PC-9 (cell line): Measurements from ENCODE around the gene SLC22A23. TPM values are rescaled to one million over a fixed set of nuclear protein-coding genes. Genes with fewer than 3 reads are reported as not detected.

ENCODE experiments used
- BruUV-seq: library from RNA; stranded (reverse); fragments of 400-500 nt; replicated peaks from 2 replicates; lab custom pipeline; 2021; lab: Mats Ljungman, UMichigan
- CTCF ChIA-PET: fragments of 300-600 bp; sonication (Branson Sonifier 250); formaldehyde crosslinking; loops from one replicate; lab custom pipeline; 2022; ENCODE audit warnings: antibody characterized with exemption; lab: Charles Lee
- POLR2A ChIA-PET: fragments of 300-600 bp; sonication (Branson Sonifier 250); formaldehyde crosslinking; loops from one replicate; lab custom pipeline; 2022; ENCODE audit warnings: antibody characterized with exemption; ENCODE audit not compliant: unreplicated experiment; lab: Charles Lee
- DNase-seq, 2 experiments: peaks; one replicate each; pipeline versions ENCODE4 v3.0.0 to v3.0.0-alpha.2; 2015 to 2022; ENCODE audit warnings: mixed read lengths in 1 of 2
- H2AFZ ChIP-seq: fragments of 200-600 bp; sonication (generic); 2 replicates; pipeline ENCODE4 v1.8.1; 2017; ENCODE audit warnings: antibody characterized with exemption
- H3F3A ChIP-seq: fragments of 200-600 bp; sonication (generic); 2 replicates; pipeline ENCODE4 v1.8.1; 2017; ENCODE audit warnings: antibody characterized with exemption, mild to moderate bottlenecking, low read depth; ENCODE audit not compliant: insufficient read depth
- H3K27ac ChIP-seq: fragments of 200-600 bp; sonication (generic); 2 replicates; pipeline ENCODE4 v1.6.1; 2016; ENCODE audit warnings: mixed run types
- H3K27me3 ChIP-seq: fragments of 200-600 bp; sonication (generic); 2 replicates; pipeline ENCODE4 v1.6.1; 2016; ENCODE audit warnings: low read depth, mixed run types; ENCODE audit not compliant: insufficient read depth
- H3K36me3 ChIP-seq: fragments of 200-600 bp; sonication (generic); 2 replicates; pipeline ENCODE4 v1.6.1; 2016; ENCODE audit warnings: low read depth, mixed run types
- H3K4me1 ChIP-seq: fragments of 200-600 bp; sonication (generic); replicated peaks from 2 replicates; pipeline ENCODE4 v1.6.1; 2016; ENCODE audit warnings: mixed run types; ENCODE audit not compliant: insufficient read depth
- H3K4me2 ChIP-seq: fragments of 200-600 bp; sonication (generic); 2 replicates; pipeline ENCODE4 v1.6.1; 2017; ENCODE audit warnings: mixed run types
- H3K4me3 ChIP-seq: fragments of 200-600 bp; sonication (generic); 2 replicates; pipeline ENCODE4 v1.6.1; 2016; ENCODE audit warnings: mixed run types
- H3K79me2 ChIP-seq: fragments of 200-600 bp; sonication (generic); 2 replicates; pipeline ENCODE4 v1.6.1; 2017; ENCODE audit warnings: low read depth, mixed run types
- H3K9me2 ChIP-seq: fragments of 200-600 bp; sonication (generic); 2 replicates; pipeline ENCODE4 v1.8.1; 2017; ENCODE audit warnings: mild to moderate bottlenecking; ENCODE audit not compliant: insufficient read depth
- H3K9me3 ChIP-seq: fragments of 200-600 bp; sonication (generic); 2 replicates; pipeline ENCODE4 v1.8.1; 2016; ENCODE audit warnings: low read depth; ENCODE audit not compliant: insufficient read depth
- H4K20me1 ChIP-seq: fragments of 200-600 bp; sonication (generic); 2 replicates; pipeline ENCODE4 v1.8.1; 2017; ENCODE audit not compliant: insufficient read depth
- EZH2 ChIP-seq: fragments of 200-600 bp; sonication (generic); IDR thresholded peaks from 2 replicates; pipeline ENCODE4 v1.8.0; 2017; ENCODE audit warnings: antibody characterized with exemption, low read depth
- intact Hi-C: fragments of 100-400 bp; cut with micrococcal nuclease; formaldehyde crosslinking; loops from one replicate; pipeline ENCODE4 v1.10.0; 2022; ENCODE audit not compliant: unreplicated experiment
- total RNA-seq: library from RNA; stranded (reverse); gene quantifications from 2 replicates; pipeline ENCODE4 v1.2.3, GENCODE V29; 2021
- TF ChIP-seq, protein P1 (sequence below): fragments of 200-600 bp; sonication (generic); conservative IDR thresholded peaks from 2 replicates; pipeline ENCODE4 v1.6.1; 2017; ENCODE audit warnings: mixed run types, antibody characterized with exemption, mild to moderate bottlenecking, moderate library complexity

SLC22A23 gene
- total RNA-seq, 1 experiment from 2014 or later, result 13.5 TPM

DNA sequence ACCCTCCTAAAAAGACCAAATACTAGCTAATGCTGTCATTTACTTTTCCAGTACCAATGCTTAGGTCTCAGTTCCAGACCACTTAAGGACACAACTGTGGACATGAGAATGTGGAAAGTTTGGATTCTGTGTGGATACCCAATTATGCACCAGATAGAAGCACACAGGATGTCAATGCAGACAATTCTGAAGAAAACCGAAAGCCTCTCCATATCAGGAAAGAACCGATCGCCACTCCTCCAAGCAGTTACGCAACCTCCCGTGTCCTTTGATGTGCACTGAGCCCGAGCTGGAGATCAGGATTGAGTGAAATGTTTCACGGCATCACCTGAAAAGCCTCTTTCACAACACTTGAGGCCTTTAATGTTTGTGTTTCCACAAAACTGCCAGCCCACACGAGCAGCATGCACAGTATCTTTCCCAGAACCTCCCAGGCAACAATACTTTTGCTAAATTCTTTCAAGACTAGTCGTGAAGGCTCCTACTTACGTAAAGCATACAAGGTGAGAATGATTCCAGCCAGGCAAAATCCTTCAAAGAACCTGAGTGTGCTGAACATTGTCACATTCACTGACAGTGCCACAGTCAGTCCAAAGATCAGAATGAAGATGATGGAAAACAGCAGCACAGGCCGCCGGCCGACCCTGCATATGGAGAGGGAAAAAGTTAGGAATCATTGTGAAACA, 47.0 kb downstream of the SLC22A23 start:
- TF ChIP-seq EZH2, result no peak
- TF ChIP-seq, protein P1, sequence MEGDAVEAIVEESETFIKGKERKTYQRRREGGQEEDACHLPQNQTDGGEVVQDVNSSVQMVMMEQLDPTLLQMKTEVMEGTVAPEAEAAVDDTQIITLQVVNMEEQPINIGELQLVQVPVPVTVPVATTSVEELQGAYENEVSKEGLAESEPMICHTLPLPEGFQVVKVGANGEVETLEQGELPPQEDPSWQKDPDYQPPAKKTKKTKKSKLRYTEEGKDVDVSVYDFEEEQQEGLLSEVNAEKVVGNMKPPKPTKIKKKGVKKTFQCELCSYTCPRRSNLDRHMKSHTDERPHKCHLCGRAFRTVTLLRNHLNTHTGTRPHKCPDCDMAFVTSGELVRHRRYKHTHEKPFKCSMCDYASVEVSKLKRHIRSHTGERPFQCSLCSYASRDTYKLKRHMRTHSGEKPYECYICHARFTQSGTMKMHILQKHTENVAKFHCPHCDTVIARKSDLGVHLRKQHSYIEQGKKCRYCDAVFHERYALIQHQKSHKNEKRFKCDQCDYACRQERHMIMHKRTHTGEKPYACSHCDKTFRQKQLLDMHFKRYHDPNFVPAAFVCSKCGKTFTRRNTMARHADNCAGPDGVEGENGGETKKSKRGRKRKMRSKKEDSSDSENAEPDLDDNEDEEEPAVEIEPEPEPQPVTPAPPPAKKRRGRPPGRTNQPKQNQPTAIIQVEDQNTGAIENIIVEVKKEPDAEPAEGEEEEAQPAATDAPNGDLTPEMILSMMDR, result no peak
- H3K4me3 ChIP-seq, result no peak overlapping the region
- H3K79me2 ChIP-seq, result peaks cover 3% of the 10 kb centered on the region; the same call in 1 of the 2 replicates
- no peak overlapping the region for H3K27ac ChIP-seq
- no peak overlapping the region for H2AFZ ChIP-seq
- no TSS peak for BruUV-seq
- no peaks in the 10 kb centered on the region for H3K36me3 ChIP-seq
- peaks cover 13% of the 10 kb centered on the region; the same call in 1 of the 2 replicates for H3F3A ChIP-seq
- peaks cover 40% of the 10 kb centered on the region for H3K4me1 ChIP-seq
- H3K9me3 ChIP-seq, result no peaks in the 10 kb centered on the region
- DNase-seq, result no peak
- H4K20me1 ChIP-seq, result no peaks in the 10 kb centered on the region
- H3K4me2 ChIP-seq, result no peak overlapping the region
- H3K9me2 ChIP-seq, result no peaks in the 10 kb centered on the region
- ChIA-PET CTCF (interaction anchor here (0.5 to 1.2 kb wide), 2 partner anchors 33 to 48 kb away, joined by 3 to 5 read pairs; no protein-coding TSS in a partner anchor), POLR2A (no interaction called here)
- no peaks in the 10 kb centered on the region for H3K27me3 ChIP-seq
- intact Hi-C loops, result loop anchor here (5.0 kb wide), 1 partner anchor 102 kb away; no protein-coding TSS in a partner anchor

DNA sequence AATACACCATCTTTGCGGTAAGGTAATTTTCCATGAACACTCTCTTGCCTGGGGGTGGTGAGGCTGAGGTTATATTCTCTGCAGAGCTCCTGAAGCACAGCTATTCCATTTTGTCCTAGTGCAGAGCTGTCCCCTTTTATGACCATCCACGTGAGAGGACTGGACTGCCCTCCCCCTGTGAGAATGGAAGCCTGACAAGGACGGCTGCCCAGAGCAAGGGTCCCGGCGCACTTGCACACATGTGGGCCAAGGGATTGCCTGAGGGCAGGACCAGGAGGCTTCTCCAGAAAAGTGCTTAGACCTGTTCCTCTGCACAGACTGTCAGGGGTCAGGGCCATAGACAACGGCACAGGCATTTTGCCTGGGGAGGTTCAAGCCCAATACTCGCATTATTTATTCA, 48.2 kb downstream of the SLC22A23 start:
- intact Hi-C loops, result no loop called here
- Histone ChIP-seq H3K9me3 (no peaks in the 10 kb centered on the region), H3K27ac (no peak overlapping the region), H3K36me3 (no peaks in the 10 kb centered on the region), H3F3A (peaks cover 6% of the 10 kb centered on the region; the same call in 1 of the 2 replicates), H3K79me2 (peaks cover 3% of the 10 kb centered on the region; the same call in 1 of the 2 replicates), H3K4me2 (no peak overlapping the region), H2AFZ (no peak overlapping the region), H3K4me3 (no peak overlapping the region), H3K4me1 (peaks cover 31% of the 10 kb centered on the region), H3K9me2 (no peaks in the 10 kb centered on the region), H3K27me3 (no peaks in the 10 kb centered on the region), H4K20me1 (no peaks in the 10 kb centered on the region)
- TF ChIP-seq, protein P1, result no peak
- DNase-seq, result no peak
- CTCF ChIA-PET, result no interaction called here
- POLR2A ChIA-PET, result no interaction called here
- no TSS peak for BruUV-seq

DNA sequence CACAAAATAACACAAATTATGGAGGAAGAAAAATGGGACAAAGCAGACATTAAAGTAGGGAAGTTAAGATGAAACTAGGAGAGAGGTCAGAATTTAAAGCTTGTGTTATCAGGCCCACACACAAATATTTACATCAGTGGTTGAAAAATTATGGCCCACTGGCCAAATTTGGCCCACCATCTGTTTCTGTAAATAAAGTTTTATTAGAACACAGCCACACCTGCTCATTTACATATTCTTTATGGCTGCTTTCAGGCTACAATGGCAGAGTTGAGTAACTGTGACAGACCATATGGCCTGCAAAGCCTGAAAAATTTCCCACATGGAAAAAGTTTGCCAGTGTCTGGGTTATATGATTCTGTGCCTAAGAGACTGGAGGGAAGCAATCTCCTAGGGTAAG, 49.0 kb downstream of the SLC22A23 start:
- TF ChIP-seq, protein P1, result no peak
- no peak for TF ChIP-seq EZH2
- Histone ChIP-seq H3K9me2 (no peaks in the 10 kb centered on the region), H3K9me3 (no peaks in the 10 kb centered on the region), H3K27me3 (no peaks in the 10 kb centered on the region), H3K27ac (peak overlapping the region; percentile 11), H3K4me2 (no peak overlapping the region), H2AFZ (no peak overlapping the region), H3K79me2 (peaks cover 3% of the 10 kb centered on the region; the same call in 1 of the 2 replicates), H4K20me1 (no peaks in the 10 kb centered on the region), H3K4me3 (no peak overlapping the region), H3K4me1 (peaks cover 38% of the 10 kb centered on the region), H3F3A (peaks cover 6% of the 10 kb centered on the region; the same call in 1 of the 2 replicates), H3K36me3 (no peaks in the 10 kb centered on the region)
- ChIA-PET CTCF (no interaction called here), POLR2A (no interaction called here)
- DNase-seq, result no peak
- BruUV-seq, result no TSS peak
- intact Hi-C loops, result no loop called here
